Measurements from ENCODE around the gene TSPAN5.

The TSPAN5 gene

GRCh38 chr4:98643755-98644154 is 14.7 kb downstream of the TSPAN5 start:
- no peak for DNase-seq (ENCODE audit: low spot score)

- DNase-seq (ENCODE audit: low spot score) = no peak
Observed at GRCh38 chr4:98642991-98643426, 15.4 kb downstream of the TSPAN5 start.

DNA sequence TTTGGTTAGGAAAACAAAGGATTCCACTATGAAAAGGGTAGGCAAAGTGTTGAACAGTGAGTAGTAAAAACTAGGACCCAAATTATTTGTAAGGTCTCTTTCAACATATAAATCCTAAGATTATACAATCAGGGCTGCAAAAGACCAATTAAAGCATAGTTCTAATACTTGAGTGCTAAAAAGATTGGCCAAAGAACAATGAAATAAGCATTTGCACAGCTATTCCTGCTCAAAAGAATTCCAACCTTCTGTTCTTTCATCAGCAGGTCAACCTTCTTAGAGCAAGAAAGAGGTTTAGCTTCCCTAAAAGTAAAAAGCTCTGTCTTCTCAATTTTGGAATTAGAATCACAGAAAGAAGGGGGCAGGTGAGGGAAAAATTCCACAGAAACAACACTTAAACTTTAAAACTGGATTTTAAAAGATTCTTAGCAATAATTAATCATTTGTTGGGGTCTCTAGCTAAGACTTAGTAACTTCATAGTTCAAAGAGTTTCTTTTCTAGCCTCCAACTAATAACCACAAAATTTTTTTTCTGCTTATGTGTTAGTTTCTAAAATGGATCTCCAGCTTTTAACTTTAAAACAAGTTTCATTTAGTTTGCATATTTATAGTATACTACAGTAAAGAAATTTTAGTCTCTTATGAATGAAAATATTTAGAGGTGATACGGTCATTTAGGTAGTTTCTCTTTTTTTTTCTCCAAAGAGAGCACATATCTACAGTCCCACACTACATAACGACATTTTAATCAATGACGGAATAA is 16.3 kb downstream of the TSPAN5 start:
- no peak for DNase-seq (ENCODE audit: low spot score)

DNA sequence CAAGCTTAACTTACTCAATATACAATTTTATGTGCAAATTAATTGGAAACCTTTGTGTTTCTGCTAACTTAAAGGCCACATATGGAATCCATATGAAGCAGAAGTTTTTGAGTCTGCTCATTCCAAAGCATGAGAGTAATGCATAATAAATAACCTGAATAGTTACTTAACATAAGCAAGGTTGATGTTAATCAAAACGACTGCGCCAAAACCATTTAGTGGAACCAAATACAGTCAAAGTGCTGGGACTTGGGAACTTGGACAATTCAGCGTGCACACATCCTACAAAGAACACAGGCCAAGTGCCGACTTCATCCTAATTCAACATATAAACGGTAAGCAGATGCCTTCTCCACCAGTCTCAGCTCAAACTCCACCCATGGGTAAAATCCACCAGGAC is 17.0 kb downstream of the TSPAN5 start:
- DNase-seq (ENCODE audit: low spot score) = no peak

GRCh38 chr4:98639523-98639922 is 18.9 kb downstream of the TSPAN5 start:
- DNase-seq (ENCODE audit: low spot score) = no peak

DNA sequence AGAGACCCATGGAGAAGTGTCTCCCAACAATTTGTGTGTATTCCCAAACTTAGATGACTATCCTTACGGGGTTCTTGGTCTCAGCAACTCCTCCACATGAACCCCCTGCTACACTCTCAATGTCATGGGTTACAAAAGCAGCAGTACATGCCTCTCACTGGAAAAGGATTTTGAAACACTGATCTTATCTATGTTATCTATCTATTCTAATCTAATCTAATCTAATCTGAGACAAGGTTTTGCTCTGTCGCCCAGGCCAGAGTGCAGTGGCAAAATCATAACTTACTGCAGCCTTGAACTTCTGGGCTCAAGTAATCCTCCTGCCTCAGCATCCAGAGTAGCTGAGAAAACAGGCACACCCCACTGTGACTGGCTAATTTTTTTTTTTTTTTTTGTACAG is 19.3 kb downstream of the TSPAN5 start:
- no peak for DNase-seq (ENCODE audit: low spot score)

DNA sequence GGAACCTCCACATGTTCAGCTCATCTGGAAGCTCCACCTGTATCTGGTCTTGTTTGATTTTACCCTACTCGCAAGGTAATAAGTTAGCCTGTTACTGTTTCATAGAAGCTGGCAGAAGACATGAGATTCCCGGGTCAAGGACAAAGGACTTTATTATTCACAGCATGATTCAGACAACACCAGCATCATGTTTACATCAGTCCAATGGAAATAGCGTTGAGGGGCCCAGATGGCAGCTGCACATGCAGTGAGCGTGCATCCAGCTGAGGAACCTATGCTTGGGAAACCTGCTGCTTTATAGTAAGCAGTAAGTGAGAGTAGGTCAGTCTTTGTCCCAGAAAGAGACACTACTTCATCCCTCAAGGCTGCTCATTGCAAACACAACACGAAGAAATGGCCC is 19.8 kb downstream of the TSPAN5 start:
- no peak for DNase-seq (ENCODE audit: low spot score)

- no peak for DNase-seq (ENCODE audit: low spot score)
Observed at GRCh38 chr4:98634061-98634460, 24.4 kb downstream of the TSPAN5 start.

- no peak for DNase-seq (ENCODE audit: low spot score)
Observed at GRCh38 chr4:98633159-98633558, 25.3 kb downstream of the TSPAN5 start.

DNA sequence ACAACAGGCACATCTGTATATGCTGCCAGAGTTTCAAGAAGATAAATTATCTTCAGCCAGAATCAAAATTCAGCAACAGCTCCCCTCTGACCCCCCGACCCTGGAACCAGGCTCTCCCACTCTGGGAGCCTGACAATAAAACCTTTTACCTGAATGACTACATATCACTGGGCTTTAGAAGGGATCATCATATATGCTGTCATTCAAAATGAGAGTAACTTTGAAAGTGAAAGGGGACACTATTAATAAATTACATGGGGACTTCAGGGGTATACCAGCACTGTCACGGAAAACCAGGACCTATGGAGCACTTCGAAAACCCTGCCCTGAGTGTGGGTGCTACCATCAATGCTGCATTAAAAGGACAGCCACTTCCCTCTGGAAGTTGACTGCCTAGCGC is 26.2 kb downstream of the TSPAN5 start:
- no peak for DNase-seq (ENCODE audit: low spot score)

DNA sequence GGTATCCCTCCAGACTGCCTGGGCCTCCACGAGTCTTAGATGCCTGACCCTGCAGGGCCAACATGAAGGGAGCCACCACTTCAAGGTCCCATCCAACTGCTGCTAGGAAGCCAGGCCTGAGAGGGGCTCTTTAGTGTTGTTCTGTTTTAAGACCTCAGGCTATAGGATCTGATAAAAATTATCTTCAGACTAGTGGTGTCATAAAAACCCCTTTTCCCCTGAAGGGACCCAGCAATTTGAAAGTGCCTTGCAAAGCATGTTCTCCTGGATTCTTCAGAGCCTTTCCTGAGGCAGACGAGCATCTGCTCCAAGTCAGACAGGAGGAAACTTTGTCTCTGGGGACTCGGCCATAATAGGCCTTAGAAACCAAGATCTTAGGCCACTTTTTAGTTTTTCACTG is 26.9 kb downstream of the TSPAN5 start:
- no peak for DNase-seq (ENCODE audit: low spot score)

DNA sequence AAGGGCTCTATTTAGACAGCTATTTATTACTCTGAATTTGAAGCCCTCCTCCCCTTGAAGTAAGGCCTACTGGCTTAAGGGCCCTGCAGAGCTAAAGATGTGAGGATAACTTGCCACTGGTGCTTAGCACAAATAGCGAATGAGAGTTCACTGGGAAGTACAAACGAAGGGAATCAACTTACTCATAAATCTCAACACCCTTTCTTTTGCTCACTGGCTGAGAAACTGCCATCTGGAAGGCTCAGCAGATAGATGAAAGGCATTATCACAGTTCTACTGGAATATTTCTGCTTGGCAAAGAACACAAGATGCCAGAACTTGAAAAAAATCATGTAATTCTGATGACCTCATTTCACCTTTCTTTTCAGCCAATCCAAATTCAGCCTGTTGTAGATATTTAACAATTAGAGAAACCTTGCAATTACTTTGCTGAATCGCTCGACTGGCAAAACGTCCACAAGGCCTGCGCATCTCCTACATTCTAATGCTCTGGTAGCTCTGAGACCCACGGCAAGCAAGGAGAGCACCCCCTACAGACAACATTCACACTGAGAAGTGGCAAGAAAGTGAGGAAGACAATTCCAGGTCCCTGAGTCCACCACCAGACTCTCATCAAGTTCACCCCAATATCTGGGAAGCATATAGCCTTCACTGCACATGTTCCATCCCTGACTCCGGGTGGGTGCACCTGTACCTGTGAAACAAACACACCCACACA is 27.5 kb downstream of the TSPAN5 start:
- no peak for DNase-seq (ENCODE audit: low spot score)

- DNase-seq (ENCODE audit: low spot score) = no peak
Observed at GRCh38 chr4:98627531-98628257, 30.7 kb downstream of the TSPAN5 start.

DNA sequence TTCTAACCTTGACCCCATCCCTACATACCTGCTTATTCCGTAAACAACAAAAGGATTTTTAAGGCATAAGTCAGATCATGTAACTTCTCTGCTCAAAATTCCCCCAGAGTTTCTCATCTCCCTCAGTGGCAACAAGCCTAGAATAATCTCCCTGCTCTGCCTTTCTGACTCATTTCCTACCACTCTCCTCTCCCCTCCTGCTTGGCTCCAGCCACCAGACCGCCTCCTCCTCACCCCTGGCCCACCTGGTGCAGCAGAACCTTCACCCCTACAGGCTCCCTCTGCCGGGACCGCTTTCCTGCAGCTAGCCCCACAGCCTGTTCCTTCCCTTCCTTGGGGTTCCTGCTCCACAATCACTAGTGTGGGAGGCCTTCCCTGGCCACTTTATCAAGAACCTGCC is 32.1 kb downstream of the TSPAN5 start:
- DNase-seq (ENCODE audit: low spot score) = peak; percentile 57

DNA sequence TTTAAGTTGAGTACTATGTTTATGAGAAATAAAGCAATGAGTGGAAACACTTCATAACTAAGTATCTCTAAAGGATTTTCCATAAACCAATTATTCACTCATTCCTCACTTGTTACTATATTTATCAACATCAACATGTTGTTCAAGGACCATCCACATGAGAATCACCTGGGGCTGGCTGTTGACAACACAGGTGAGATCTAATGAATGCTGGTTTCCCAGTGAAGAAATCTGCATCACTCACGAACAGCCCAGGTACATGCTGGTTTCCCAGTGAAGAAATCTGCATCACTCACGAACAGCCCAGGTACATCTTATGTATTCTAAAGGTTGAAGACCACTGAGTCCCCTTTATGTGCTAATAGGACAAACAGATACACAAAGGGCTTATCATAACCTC is 32.5 kb downstream of the TSPAN5 start:
- DNase-seq (ENCODE audit: low spot score) = no peak

DNA sequence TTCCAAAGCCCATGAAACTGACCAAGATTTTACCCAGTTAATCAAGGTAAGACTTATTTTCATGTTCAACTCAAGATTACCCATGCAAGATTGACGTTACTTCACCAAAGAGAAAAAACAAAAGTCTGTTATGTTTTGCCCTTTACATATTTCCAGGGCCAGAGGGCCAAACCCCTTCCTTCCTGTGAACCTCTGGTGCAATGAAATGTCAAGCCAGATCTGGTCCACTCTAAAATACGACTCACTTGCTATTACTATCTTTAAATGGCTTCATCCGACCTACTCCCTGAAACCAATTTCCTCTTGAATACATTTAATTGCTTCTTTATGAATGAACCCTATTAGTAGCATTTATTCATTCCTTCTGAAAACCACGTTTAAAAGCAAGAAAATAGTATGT is 33.0 kb downstream of the TSPAN5 start:
- DNase-seq (ENCODE audit: low spot score) = no peak

DNA sequence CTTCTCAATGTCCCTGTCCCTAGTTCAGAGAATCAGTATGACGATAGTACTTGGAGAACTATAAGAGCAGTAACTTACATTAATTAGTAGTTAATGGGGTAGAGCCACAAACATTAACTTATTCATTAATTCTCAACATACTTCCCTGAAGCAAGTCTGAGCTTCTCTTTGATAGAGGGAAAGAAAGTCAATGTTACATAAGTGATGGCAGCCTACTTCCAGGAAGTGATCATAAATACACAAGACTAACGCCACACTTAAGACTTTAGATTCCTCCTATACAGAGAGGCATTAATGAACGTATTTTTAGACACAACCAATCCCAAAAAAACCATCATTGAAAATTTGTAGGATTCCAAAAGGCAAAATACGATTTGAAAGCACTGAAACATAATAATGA is 33.8 kb downstream of the TSPAN5 start:
- DNase-seq (ENCODE audit: low spot score) = no peak

DNA sequence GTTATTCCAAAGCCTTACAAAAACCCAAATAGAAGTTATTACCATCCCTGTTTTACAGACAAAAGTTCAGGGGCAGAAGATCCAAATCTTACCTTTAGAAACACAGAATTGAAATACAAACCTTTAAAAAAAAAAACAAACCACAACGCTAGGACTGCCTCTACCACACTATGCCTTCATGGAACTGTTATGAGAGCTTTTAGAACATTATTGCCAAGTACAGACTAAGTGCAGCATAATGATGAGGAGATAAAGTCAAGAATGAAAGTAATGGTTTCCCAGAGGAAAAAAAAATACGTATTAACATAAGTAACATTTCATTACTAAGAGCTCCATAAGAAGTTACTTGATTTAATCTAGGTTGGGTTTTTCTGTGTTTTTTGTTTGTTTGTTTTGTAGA is 34.3 kb downstream of the TSPAN5 start:
- DNase-seq (ENCODE audit: low spot score) = no peak

GRCh38 chr4:98623126-98623802 is 35.1 kb downstream of the TSPAN5 start:
- no peak for DNase-seq (ENCODE audit: low spot score)

DNA sequence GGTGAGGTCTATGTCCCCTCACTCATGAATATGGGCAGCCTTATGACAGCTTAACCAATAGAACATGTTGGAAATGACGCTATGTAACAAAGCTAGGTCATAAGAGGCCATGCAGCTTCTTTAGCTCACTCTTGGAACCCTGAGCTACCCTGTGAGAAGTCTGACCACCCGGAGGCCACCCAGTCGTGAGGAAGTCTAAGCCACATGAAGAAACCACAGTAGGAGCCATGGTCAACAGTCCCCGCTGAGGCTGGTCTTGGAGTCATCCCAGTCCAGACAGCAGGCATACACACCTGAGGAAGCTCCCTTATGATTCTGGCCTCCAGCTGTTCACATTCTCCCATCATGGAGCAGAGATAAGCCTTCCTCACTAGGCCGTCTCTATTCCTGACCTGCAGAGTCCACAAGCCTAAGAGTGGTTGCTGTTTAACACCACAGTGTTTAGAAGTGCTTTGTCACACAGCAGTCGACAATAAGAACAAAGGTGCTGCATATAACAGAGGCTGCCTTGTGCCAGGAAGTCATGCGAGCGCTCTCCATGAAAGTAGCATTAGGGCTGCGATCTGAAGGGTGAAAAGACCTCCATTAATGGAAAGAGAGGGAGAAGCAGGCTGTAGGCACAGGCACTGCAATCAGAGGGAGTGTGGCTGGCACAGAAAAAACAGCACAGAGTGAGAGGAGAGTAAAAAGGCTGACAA is 38.2 kb downstream of the TSPAN5 start:
- no peak for DNase-seq (ENCODE audit: low spot score)

- no peak for DNase-seq (ENCODE audit: low spot score)
Observed at GRCh38 chr4:98619180-98619579, 39.2 kb downstream of the TSPAN5 start.

DNA sequence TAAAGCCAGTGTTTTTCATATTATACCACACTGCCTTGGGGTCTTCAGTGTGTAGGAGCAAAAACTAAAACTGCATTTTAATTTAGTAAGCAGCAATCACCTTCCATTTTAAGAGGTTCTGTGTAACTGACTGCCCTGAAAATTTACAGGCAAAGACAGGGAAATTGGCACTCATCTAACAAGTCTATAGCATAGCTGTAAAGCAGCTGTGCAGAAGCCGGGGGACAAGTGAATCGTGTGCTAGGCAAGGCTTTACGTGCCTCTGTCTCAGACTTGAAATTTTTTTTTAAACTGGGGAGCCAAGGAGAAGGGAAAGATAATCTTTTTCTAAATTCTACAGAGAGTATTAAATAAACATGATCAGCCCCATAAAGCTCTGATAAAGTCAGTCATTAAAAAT is 39.7 kb downstream of the TSPAN5 start:
- DNase-seq (ENCODE audit: low spot score) = no peak
